ENCODE results near the gene ALPK3. TPM values are rescaled to one million over a fixed set of nuclear protein-coding genes. Genes with fewer than 3 reads are reported as not detected.

Gene ALPK3
- polyA plus RNA-seq, 1 donor from 2014 or later, result not detected

GRCh38 chr15:84795186-84795585, 22.0 kb upstream of the ALPK3 start:
- Histone ChIP-seq H4K20me1 (ENCODE audit: insufficient read depth) (no peaks in the 10 kb centered on the region), H3F3A (ENCODE audit: insufficient read depth, low read length, poor library complexity, severe bottlenecking) (no peaks in the 10 kb centered on the region), H3K36me3 (ENCODE audit: insufficient read depth, low read length) (peaks cover 13% of the 10 kb centered on the region)

GRCh38 chr15:84797212-84797611, 19.9 kb upstream of the ALPK3 start:
- H3K4me3 ChIP-seq (ENCODE audit: low read length), result no peak overlapping the region
- H3F3A ChIP-seq (ENCODE audit: insufficient read depth, low read length, poor library complexity, severe bottlenecking), result no peaks in the 10 kb centered on the region
- H3K27ac ChIP-seq (ENCODE audit: low read length), result no peak overlapping the region
- no peak overlapping the region for H3K4me2 ChIP-seq (ENCODE audit: low read length)
- H3K9me3 ChIP-seq (ENCODE audit: low read length), result no peaks in the 10 kb centered on the region
- H3K9me2 ChIP-seq (ENCODE audit: insufficient read depth, low read length), result no peaks in the 10 kb centered on the region
- H3K36me3 ChIP-seq (ENCODE audit: insufficient read depth, low read length), result peaks cover 10% of the 10 kb centered on the region
- H2AFZ ChIP-seq (ENCODE audit: low read depth, low read length), result no peak overlapping the region
- H3K79me2 ChIP-seq (replicated peaks; ENCODE audit: insufficient read depth, low read length), result no peaks in the 10 kb centered on the region
- no peak overlapping the region for H3K9ac ChIP-seq (ENCODE audit: low read length)
- H4K20me1 ChIP-seq (ENCODE audit: insufficient read depth), result no peaks in the 10 kb centered on the region
- no peaks in the 10 kb centered on the region for H3K27me3 ChIP-seq (ENCODE audit: insufficient read depth, low read depth, low read length)
- TF ChIP-seq POLR2AphosphoS5 (IDR thresholded peaks at IDR 0.05), result no peak
- no peak for TF ChIP-seq EZH2 (IDR thresholded peaks at IDR 0.05; ENCODE audit: borderline replicate concordance, insufficient read depth, low read length, poor library complexity, severe bottlenecking)
- TF ChIP-seq EP300 (conservative IDR thresholded peaks at IDR 0.05; ENCODE audit: poor library complexity, severe bottlenecking), result no peak
- no peak for TF ChIP-seq MXI1 (conservative IDR thresholded peaks at IDR 0.05; ENCODE audit: poor library complexity, severe bottlenecking)
- no peak for TF ChIP-seq TAF1 (IDR thresholded peaks at IDR 0.05; ENCODE audit: low read depth)
- TF ChIP-seq RAD21 (conservative IDR thresholded peaks at IDR 0.05), result no peak
- TF ChIP-seq CTCF (IDR thresholded peaks at IDR 0.05; ENCODE audit: poor library complexity, severe bottlenecking), result no peak
- no peak for TF ChIP-seq SMC3 (conservative IDR thresholded peaks at IDR 0.05; ENCODE audit: poor library complexity)

More at GRCh38 chr15:84795186-84795585, 22.0 kb upstream of the ALPK3 start:
- Histone ChIP-seq H3K27ac (ENCODE audit: low read length) (no peak overlapping the region), H3K4me3 (ENCODE audit: low read length) (no peak overlapping the region), H3K9me3 (ENCODE audit: low read length) (no peaks in the 10 kb centered on the region), H3K9ac (ENCODE audit: low read length) (no peak overlapping the region), H3K79me2 (replicated peaks; ENCODE audit: insufficient read depth, low read length) (no peaks in the 10 kb centered on the region), H3K9me2 (ENCODE audit: insufficient read depth, low read length) (no peaks in the 10 kb centered on the region), H3K27me3 (ENCODE audit: insufficient read depth, low read depth, low read length) (no peaks in the 10 kb centered on the region), H3K4me2 (ENCODE audit: low read length) (no peak overlapping the region), H2AFZ (ENCODE audit: low read depth, low read length) (no peak overlapping the region)
- no peak for TF ChIP-seq EZH2 (IDR thresholded peaks at IDR 0.05; ENCODE audit: borderline replicate concordance, insufficient read depth, low read length, poor library complexity, severe bottlenecking)
- TF ChIP-seq CTCF (IDR thresholded peaks at IDR 0.05; ENCODE audit: poor library complexity, severe bottlenecking), result no peak
- TF ChIP-seq EP300 (conservative IDR thresholded peaks at IDR 0.05; ENCODE audit: poor library complexity, severe bottlenecking), result no peak
- TF ChIP-seq REST (IDR thresholded peaks at IDR 0.05; ENCODE audit: borderline replicate concordance), result no peak
- no peak for TF ChIP-seq MXI1 (conservative IDR thresholded peaks at IDR 0.05; ENCODE audit: poor library complexity, severe bottlenecking)
- TF ChIP-seq SMC3 (conservative IDR thresholded peaks at IDR 0.05; ENCODE audit: poor library complexity), result no peak
- no peak for TF ChIP-seq RAD21 (conservative IDR thresholded peaks at IDR 0.05)
- no peak for TF ChIP-seq POLR2AphosphoS5 (IDR thresholded peaks at IDR 0.05)
- no peak for TF ChIP-seq TAF1 (IDR thresholded peaks at IDR 0.05; ENCODE audit: low read depth)
